ENCODE results near the gene TTLL10. TPM values are rescaled to one million over a fixed set of nuclear protein-coding genes. Genes with fewer than 3 reads are reported as not detected.
A peak's percentile ranks its signal among the peaks of the same experiment; 100 is the strongest.

TTLL10 gene
- total RNA-seq, 1 donor: not detected

DNA sequence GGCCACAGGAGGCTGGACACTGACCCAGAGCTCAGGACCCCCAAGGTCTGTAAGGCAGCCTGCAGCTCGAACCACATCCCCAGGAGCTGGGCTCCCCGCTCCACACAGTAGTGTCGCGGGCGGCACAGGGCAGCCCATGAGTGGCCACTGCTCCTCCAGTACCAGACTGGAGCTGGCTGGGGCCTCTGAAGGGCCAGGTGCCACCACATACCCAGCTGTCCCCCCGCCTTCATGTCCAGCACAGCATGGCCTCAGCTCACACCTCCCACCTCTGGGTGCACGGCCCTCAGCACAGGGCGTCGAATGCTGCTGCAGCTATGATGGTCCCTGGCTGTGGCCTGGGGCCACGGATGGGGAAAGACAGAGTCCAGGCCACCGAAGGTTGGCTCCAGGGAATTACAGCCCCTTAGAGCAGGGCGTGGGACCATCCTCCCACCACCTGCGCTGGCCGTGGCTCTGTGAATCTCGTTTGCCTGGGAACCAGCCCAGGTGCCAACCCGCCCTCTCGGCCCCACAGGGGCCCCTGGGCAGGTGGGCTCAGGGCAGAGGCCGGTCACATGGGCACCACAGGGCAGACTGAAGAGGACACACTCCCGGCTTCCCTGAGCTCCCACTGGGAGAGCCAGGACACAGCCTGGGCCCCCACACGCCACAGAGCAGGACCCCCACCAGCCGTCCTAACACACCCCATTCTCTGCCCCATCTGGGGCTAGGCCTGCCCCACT is 42.4 kb downstream of the TTLL10 start:
- no peak overlapping the region for H3K4me3 ChIP-seq (ENCODE audit: low read depth, low read length)
- no peak for TF ChIP-seq CTCF (IDR thresholded peaks at IDR 0.05; ENCODE audit: insufficient read depth, low read depth, low read length)
- DNase-seq (ENCODE audit: low read depth): no peak

- H3K4me3 ChIP-seq (ENCODE audit: low read depth, low read length): no peak overlapping the region
- no peak for DNase-seq (ENCODE audit: low read depth)
- TF ChIP-seq CTCF (IDR thresholded peaks at IDR 0.05; ENCODE audit: insufficient read depth, low read depth, low read length): no peak
These were observed 43.3 kb downstream of the TTLL10 start for GRCh38 chr1:1216770-1217620.

DNA sequence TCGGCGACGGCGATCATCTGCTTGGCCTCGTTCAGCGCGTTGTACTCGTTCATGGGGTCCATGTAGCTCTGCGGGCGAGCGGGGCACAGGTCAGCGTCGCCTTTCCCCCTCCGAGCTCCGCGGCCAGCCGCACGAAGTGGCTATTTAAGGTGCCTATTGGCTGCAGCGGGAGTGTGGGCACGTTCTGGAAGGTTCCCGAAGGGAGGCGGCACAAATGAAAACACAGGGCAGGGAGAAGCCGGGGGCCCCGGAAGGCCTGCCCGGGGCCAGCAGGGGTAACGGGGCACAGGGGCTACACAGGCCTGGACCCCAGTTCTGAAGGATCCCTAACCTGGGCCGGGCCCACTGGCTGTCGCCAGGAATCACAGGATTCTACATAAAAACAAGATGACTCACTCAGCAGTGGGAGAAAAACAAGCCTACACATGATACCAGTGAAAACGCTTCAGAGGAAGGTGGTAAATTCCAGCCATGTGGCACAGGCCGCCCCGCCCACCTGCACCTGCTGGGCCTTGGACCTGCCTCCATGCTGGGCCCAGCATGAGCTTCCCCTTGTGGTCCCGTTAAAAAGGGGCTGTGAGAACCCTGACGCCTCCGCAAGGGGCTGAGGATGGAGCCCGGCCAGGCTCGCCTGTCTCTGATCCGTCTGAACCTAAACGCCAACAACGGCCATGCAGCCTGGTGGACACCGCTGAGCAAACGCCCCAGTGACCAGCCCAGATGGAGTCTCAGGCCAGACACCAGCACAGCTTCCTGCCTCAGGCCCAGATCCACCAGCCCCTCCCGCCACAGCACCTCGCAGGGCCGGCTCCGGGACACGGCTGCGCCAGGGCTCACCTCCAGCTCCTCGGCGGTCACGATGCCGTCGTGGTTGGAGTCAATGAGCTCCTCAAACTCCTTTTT is 44.2 kb downstream of the TTLL10 start:
- TF ChIP-seq CTCF (IDR thresholded peaks at IDR 0.05; ENCODE audit: insufficient read depth, low read depth, low read length): no peak
- DNase-seq (ENCODE audit: low read depth): peak; percentile 14
- H3K4me3 ChIP-seq (ENCODE audit: low read depth, low read length): no peak overlapping the region

DNA sequence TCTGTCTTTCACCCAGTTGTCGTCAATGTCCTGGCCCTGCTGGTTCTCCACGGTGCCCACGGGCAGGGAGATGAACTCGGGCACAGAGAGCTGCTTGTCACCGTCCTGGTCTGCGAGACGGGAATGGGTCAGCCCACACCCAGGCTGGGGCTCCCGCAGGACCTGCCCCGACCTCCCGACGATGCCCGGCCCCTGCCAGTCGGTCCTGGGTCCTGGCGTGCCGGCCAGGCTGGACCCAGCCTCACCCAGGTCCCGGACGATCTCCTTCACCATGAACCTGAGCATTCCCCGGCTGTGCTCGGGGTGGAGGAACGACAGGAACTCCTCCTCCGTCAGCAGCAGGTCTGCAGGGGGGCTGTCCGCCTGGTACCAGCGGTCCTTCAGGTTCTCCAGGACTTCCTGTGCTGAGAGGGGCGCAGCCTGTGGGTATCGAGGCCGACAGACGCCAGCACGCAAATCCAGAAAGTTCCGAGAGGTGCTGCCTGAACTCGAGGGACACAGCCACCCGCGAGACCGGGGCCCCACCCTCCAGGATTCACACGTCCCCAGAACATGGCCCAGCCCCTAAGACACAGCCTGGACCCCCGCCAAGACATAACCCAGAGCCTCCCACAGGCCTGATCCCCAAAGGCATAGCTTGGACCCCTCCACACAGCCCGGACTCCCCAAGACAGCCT is 45.0 kb downstream of the TTLL10 start:
- no peak for TF ChIP-seq CTCF (IDR thresholded peaks at IDR 0.05; ENCODE audit: insufficient read depth, low read depth, low read length)
- no peak for DNase-seq (ENCODE audit: low read depth)
- no peak overlapping the region for H3K4me3 ChIP-seq (ENCODE audit: low read depth, low read length)

DNA sequence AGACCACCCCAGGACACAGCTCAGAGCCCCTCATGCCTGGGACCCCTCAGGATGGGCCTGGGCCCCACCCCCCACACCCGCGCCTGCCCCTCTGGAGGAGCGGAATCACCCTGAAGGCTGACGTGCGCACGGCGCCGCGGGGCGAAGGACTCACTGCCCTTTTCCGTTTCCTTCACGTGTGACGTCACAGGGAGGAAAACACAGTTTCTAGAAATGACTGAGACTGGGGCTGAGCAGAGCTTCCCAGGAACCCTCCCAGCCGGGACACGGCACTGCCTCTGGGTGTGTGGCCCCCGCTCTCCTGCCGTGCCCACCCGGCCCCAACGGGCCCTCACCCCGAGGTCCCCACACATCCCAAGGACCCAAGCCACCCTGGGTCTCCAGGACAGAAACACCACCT is 45.7 kb downstream of the TTLL10 start:
- no peak overlapping the region for H3K4me3 ChIP-seq (ENCODE audit: low read depth, low read length)
- no peak for DNase-seq (ENCODE audit: low read depth)
- TF ChIP-seq CTCF (IDR thresholded peaks at IDR 0.05; ENCODE audit: insufficient read depth, low read depth, low read length): no peak

DNA sequence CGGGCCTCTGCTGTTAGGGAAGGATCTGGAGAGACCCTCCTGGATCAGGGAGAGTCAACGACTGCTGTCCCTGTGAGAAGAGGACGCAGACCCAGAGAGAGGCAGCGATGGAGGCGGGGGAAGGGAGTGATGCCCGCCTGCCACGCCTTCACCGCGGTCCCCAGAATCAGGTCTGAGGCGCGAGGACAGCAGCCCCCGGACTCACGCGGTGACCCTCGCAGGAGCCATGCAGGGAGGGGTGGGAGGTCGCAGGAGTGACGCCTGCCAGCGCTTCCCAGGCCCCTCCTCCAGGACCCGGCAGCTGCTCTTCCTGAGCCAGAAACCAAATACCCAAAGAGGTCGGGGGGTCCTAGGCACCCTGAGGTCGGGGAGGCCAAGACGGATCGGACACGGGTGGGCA is 46.5 kb downstream of the TTLL10 start:
- TF ChIP-seq CTCF (IDR thresholded peaks at IDR 0.05; ENCODE audit: insufficient read depth, low read depth, low read length): no peak

More for the DNA sequence above, 46.5 kb downstream of the TTLL10 start:
- DNase-seq (ENCODE audit: low read depth): no peak
- H3K4me3 ChIP-seq (ENCODE audit: low read depth, low read length): no peak overlapping the region

All from fibroblast of villous mesenchyme (primary cell).